Measurements from ENCODE around the gene CPSF2. TPM values are rescaled to one million over a fixed set of nuclear protein-coding genes. Genes with fewer than 3 reads are reported as not detected.
"Not testable (repeated sequence)": the region's sequence is repeated elsewhere in the genome, so short reads cannot be mapped to it uniquely, and the experiment has no call there.

CPSF2 gene
- total and polyA plus RNA-seq, 4 donors: 9.6 to 19.4 (median 14.2) TPM

GRCh38 chr14:92175811-92176210, 54.0 kb downstream of the CPSF2 start:
- no peak overlapping the region for H3K9ac ChIP-seq (ENCODE audit: low read depth in 1 of 2, low read length in 2 of 2)
- 85% methylated on average over 2 of the region's 2 CpGs for WGBS
- H3K27me3 ChIP-seq (ENCODE audit: control insufficient read depth in 4 of 4, insufficient read depth in 4 of 4, low read length in 3 of 4): no peaks in the 10 kb centered on the region
- no peak overlapping the region for H3K27ac ChIP-seq (ENCODE audit: low read depth in 1 of 2, low read length in 2 of 2)
- H3K9me3 ChIP-seq (ENCODE audit: control insufficient read depth in 4 of 4, low read length in 3 of 4): no peaks in the 10 kb centered on the region
- no peak overlapping the region for H3K4me3 ChIP-seq (ENCODE audit: low read depth in 1 of 3, low read length in 3 of 3)
- H3K4me1 ChIP-seq (ENCODE audit: control insufficient read depth in 4 of 4, insufficient read depth in 4 of 4, low read length in 3 of 4): no peaks in the 10 kb centered on the region
- H3K36me3 ChIP-seq (ENCODE audit: control insufficient read depth in 4 of 4, insufficient read depth in 3 of 4, low read depth in 1 of 4, low read length in 3 of 4): no peaks in the 10 kb centered on the region
- TF ChIP-seq HNF4G (IDR thresholded peaks at IDR 0.05) (no peak), JUND (IDR thresholded peaks at IDR 0.05) (no peak), RXRA (IDR thresholded peaks at IDR 0.05) (no peak), TAF1 (conservative IDR thresholded peaks at IDR 0.05) (no peak), ZBTB33 (IDR thresholded peaks at IDR 0.05) (no peak)
- DNase-seq (ENCODE audit: low spot score): no peak

DNA sequence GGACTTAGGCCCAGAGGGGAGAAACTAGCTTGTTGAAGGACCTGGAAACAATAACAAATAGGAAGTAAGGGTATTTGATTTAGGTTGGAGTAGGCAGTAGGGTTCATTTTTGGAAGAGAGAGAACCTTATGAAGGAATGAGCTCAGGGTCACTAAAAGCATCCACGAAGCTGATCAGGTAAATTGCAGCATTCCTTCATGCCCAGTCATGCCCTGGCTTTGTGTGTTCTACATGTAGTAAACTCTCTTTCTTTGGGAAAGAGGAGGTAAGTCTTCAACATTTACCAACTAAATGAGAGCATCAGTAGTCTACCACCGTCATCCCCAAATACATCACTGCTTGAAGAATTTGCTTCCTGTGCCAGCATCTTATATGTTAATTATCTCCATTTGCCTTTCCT, 54.7 kb downstream of the CPSF2 start:
- Histone ChIP-seq H3K36me3 (ENCODE audit: control insufficient read depth in 4 of 4, insufficient read depth in 3 of 4, low read depth in 1 of 4, low read length in 3 of 4) (no peaks in the 10 kb centered on the region), H3K4me3 (ENCODE audit: low read depth in 1 of 3, low read length in 3 of 3) (no peak overlapping the region), H3K27me3 (ENCODE audit: control insufficient read depth in 4 of 4, insufficient read depth in 4 of 4, low read length in 3 of 4) (no peaks in the 10 kb centered on the region), H3K9ac (ENCODE audit: low read depth in 1 of 2, low read length in 2 of 2) (no peak overlapping the region), H3K27ac (ENCODE audit: low read depth in 1 of 2, low read length in 2 of 2) (no peak overlapping the region), H3K4me1 (ENCODE audit: control insufficient read depth in 4 of 4, insufficient read depth in 4 of 4, low read length in 3 of 4) (no peaks in the 10 kb centered on the region), H3K9me3 (ENCODE audit: control insufficient read depth in 4 of 4, low read length in 3 of 4) (no peaks in the 10 kb centered on the region)
- TF ChIP-seq YY1 (IDR thresholded peaks at IDR 0.05) (no peak), GABPA (IDR thresholded peaks at IDR 0.05 in 1 of 2, conservative IDR thresholded peaks at IDR 0.05 in 1 of 2) (no peak), TAF1 (conservative IDR thresholded peaks at IDR 0.05) (no peak), RXRA (IDR thresholded peaks at IDR 0.05) (no peak), HNF4A (conservative IDR thresholded peaks at IDR 0.05) (no peak), NR2F2 (IDR thresholded peaks at IDR 0.05) (no peak), JUND (IDR thresholded peaks at IDR 0.05) (no peak), REST (IDR thresholded peaks at IDR 0.05) (no peak), ZBTB33 (IDR thresholded peaks at IDR 0.05) (no peak)
- no peak for DNase-seq (ENCODE audit: low spot score)
- WGBS: 86% methylated on average over 2 of the region's 2 CpGs

DNA sequence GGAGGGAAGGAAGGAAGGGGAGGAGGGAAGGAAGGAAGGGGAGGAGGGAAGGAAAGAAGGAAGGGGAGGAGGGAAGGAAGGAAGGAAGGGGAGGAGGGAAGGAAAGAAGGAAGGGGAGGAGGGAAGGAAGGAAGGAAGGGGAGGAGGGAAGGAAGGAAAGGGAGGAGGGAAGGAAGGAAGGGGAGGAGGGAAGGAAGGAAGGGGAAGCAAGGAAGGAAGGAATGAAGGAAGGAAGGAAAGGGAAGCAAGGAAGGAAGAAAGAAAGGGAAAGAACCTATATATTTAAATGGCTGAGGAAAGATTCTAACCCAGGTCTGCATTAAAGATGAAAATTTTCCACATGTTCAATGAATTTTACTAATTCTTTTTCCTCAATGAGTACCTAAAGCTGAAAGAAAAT, 57.4 kb downstream of the CPSF2 start:
- not testable (repeated sequence) for H3K4me1 ChIP-seq (ENCODE audit: control insufficient read depth in 4 of 4, insufficient read depth in 4 of 4, low read length in 3 of 4); H3K27ac ChIP-seq (ENCODE audit: low read depth in 1 of 2, low read length in 2 of 2); H3K4me3 ChIP-seq (ENCODE audit: low read depth in 1 of 3, low read length in 3 of 3); H3K9me3 ChIP-seq (ENCODE audit: control insufficient read depth in 4 of 4, low read length in 3 of 4); H3K9ac ChIP-seq (ENCODE audit: low read depth in 1 of 2, low read length in 2 of 2); H3K27me3 ChIP-seq (ENCODE audit: control insufficient read depth in 4 of 4, insufficient read depth in 4 of 4, low read length in 3 of 4); H3K36me3 ChIP-seq (ENCODE audit: control insufficient read depth in 4 of 4, insufficient read depth in 3 of 4, low read depth in 1 of 4, low read length in 3 of 4); DNase-seq (ENCODE audit: low spot score)
